Measurements from ENCODE around the gene KCNV2.

KCNV2 gene

GRCh38 chr9:2729003-2729402 is 11.7 kb downstream of the KCNV2 start:
- no peak overlapping the region for H3K4me2 ChIP-seq (ENCODE audit: low read depth, low read length)

GRCh38 chr9:2729721-2730120 is 12.4 kb downstream of the KCNV2 start:
- Histone ChIP-seq H3K36me3 (replicated peaks; ENCODE audit: insufficient read depth, low read length) (no peaks in the 10 kb centered on the region), H3K79me2 (ENCODE audit: low read length) (no peaks in the 10 kb centered on the region), H3K27me3 (replicated peaks; ENCODE audit: insufficient read depth, low read length) (no peaks in the 10 kb centered on the region), H3K4me2 (ENCODE audit: low read depth, low read length) (no peak overlapping the region), H3K9me3 (replicated peaks; ENCODE audit: insufficient read depth, low read length) (no peaks in the 10 kb centered on the region), H3K4me3 (ENCODE audit: low read length) (no peak overlapping the region), H2AFZ (ENCODE audit: low read length) (no peak overlapping the region), H3K27ac (ENCODE audit: low read length) (no peak overlapping the region), H3F3A (ENCODE audit: insufficient read depth, low read length) (no peaks in the 10 kb centered on the region), H3K9me2 (replicated peaks; ENCODE audit: insufficient read depth, low read length) (no peaks in the 10 kb centered on the region), H3K9ac (ENCODE audit: low read length) (no peak overlapping the region), H4K20me1 (ENCODE audit: insufficient read depth, low read length) (no peaks in the 10 kb centered on the region), H3K4me1 (ENCODE audit: low read length) (no peaks in the 10 kb centered on the region)
- TF ChIP-seq EZH2phosphoT487 (IDR thresholded peaks at IDR 0.05; ENCODE audit: low read length), result no peak
- TF ChIP-seq EZH2 (optimal IDR thresholded peaks at IDR 0.05; ENCODE audit: low read depth, low read length), result no peak
- no peak for TF ChIP-seq CTCF (IDR thresholded peaks at IDR 0.05; ENCODE audit: low read length)
- DNase-seq, result no peak

More at GRCh38 chr9:2729003-2729402, 11.7 kb downstream of the KCNV2 start:
- no peak overlapping the region for H3K27ac ChIP-seq (ENCODE audit: low read length)
- H3K4me1 ChIP-seq (ENCODE audit: low read length), result no peaks in the 10 kb centered on the region
- H2AFZ ChIP-seq (ENCODE audit: low read length), result no peak overlapping the region
- no peaks in the 10 kb centered on the region for H3K27me3 ChIP-seq (replicated peaks; ENCODE audit: insufficient read depth, low read length)
- H3K9me3 ChIP-seq (replicated peaks; ENCODE audit: insufficient read depth, low read length), result no peaks in the 10 kb centered on the region
- no peak overlapping the region for H3K4me3 ChIP-seq (ENCODE audit: low read length)
- no peak overlapping the region for H3K9ac ChIP-seq (ENCODE audit: low read length)
- H3K9me2 ChIP-seq (replicated peaks; ENCODE audit: insufficient read depth, low read length), result no peaks in the 10 kb centered on the region
- TF ChIP-seq CTCF (IDR thresholded peaks at IDR 0.05; ENCODE audit: low read length) (no peak), EZH2phosphoT487 (IDR thresholded peaks at IDR 0.05; ENCODE audit: low read length) (no peak), EZH2 (optimal IDR thresholded peaks at IDR 0.05; ENCODE audit: low read depth, low read length) (no peak)
- no peaks in the 10 kb centered on the region for H3K79me2 ChIP-seq (ENCODE audit: low read length)
- no peaks in the 10 kb centered on the region for H3F3A ChIP-seq (ENCODE audit: insufficient read depth, low read length)
- no peaks in the 10 kb centered on the region for H3K36me3 ChIP-seq (replicated peaks; ENCODE audit: insufficient read depth, low read length)
- no peaks in the 10 kb centered on the region for H4K20me1 ChIP-seq (ENCODE audit: insufficient read depth, low read length)
- DNase-seq, result no peak

GRCh38 chr9:2730971-2731370 is 13.7 kb downstream of the KCNV2 start:
- Histone ChIP-seq H3K79me2 (ENCODE audit: low read length) (no peaks in the 10 kb centered on the region), H3F3A (ENCODE audit: insufficient read depth, low read length) (no peaks in the 10 kb centered on the region), H3K27me3 (replicated peaks; ENCODE audit: insufficient read depth, low read length) (no peaks in the 10 kb centered on the region), H2AFZ (ENCODE audit: low read length) (no peak overlapping the region), H3K9me3 (replicated peaks; ENCODE audit: insufficient read depth, low read length) (no peaks in the 10 kb centered on the region), H3K27ac (ENCODE audit: low read length) (no peak overlapping the region), H3K4me1 (ENCODE audit: low read length) (no peaks in the 10 kb centered on the region), H3K9me2 (replicated peaks; ENCODE audit: insufficient read depth, low read length) (no peaks in the 10 kb centered on the region), H3K4me2 (ENCODE audit: low read depth, low read length) (no peak overlapping the region), H3K9ac (ENCODE audit: low read length) (no peak overlapping the region), H4K20me1 (ENCODE audit: insufficient read depth, low read length) (no peaks in the 10 kb centered on the region), H3K4me3 (ENCODE audit: low read length) (no peak overlapping the region), H3K36me3 (replicated peaks; ENCODE audit: insufficient read depth, low read length) (no peaks in the 10 kb centered on the region)
- TF ChIP-seq EZH2 (optimal IDR thresholded peaks at IDR 0.05; ENCODE audit: low read depth, low read length) (no peak), EZH2phosphoT487 (IDR thresholded peaks at IDR 0.05; ENCODE audit: low read length) (no peak)
- no peak for DNase-seq

GRCh38 chr9:2732492-2732891 is 15.2 kb downstream of the KCNV2 start:
- no peaks in the 10 kb centered on the region for H3K9me3 ChIP-seq (replicated peaks; ENCODE audit: insufficient read depth, low read length)
- H3K9me2 ChIP-seq (replicated peaks; ENCODE audit: insufficient read depth, low read length), result no peaks in the 10 kb centered on the region
- TF ChIP-seq CTCF (IDR thresholded peaks at IDR 0.05; ENCODE audit: low read length) (no peak), EZH2phosphoT487 (IDR thresholded peaks at IDR 0.05; ENCODE audit: low read length) (no peak), EZH2 (optimal IDR thresholded peaks at IDR 0.05; ENCODE audit: low read depth, low read length) (no peak)
- H3K9ac ChIP-seq (ENCODE audit: low read length), result no peak overlapping the region
- no peak overlapping the region for H3K27ac ChIP-seq (ENCODE audit: low read length)
- no peaks in the 10 kb centered on the region for H3K79me2 ChIP-seq (ENCODE audit: low read length)
- DNase-seq, result no peak
- H3K4me2 ChIP-seq (ENCODE audit: low read depth, low read length), result no peak overlapping the region
- H3K4me3 ChIP-seq (ENCODE audit: low read length), result no peak overlapping the region
- no peaks in the 10 kb centered on the region for H3K27me3 ChIP-seq (replicated peaks; ENCODE audit: insufficient read depth, low read length)
- H4K20me1 ChIP-seq (ENCODE audit: insufficient read depth, low read length), result no peaks in the 10 kb centered on the region
- H3K36me3 ChIP-seq (replicated peaks; ENCODE audit: insufficient read depth, low read length), result no peaks in the 10 kb centered on the region
- no peaks in the 10 kb centered on the region for H3F3A ChIP-seq (ENCODE audit: insufficient read depth, low read length)
- no peak overlapping the region for H2AFZ ChIP-seq (ENCODE audit: low read length)
- no peaks in the 10 kb centered on the region for H3K4me1 ChIP-seq (ENCODE audit: low read length)
